IPS DF 19.7 (cell line): ENCODE results near the gene GMEB2.
A peak's percentile ranks its signal among the peaks of the same experiment; 100 is the strongest.
"Not testable (repeated sequence)": the region's sequence is repeated elsewhere in the genome, so short reads cannot be mapped to it uniquely, and the experiment has no call there.

Experiments used
- DNase-seq: peaks from one replicate; pipeline ENCODE4 v3.0.0-alpha.2; 2013; ENCODE audit warnings: low read depth, low spot score

Gene GMEB2

DNA sequence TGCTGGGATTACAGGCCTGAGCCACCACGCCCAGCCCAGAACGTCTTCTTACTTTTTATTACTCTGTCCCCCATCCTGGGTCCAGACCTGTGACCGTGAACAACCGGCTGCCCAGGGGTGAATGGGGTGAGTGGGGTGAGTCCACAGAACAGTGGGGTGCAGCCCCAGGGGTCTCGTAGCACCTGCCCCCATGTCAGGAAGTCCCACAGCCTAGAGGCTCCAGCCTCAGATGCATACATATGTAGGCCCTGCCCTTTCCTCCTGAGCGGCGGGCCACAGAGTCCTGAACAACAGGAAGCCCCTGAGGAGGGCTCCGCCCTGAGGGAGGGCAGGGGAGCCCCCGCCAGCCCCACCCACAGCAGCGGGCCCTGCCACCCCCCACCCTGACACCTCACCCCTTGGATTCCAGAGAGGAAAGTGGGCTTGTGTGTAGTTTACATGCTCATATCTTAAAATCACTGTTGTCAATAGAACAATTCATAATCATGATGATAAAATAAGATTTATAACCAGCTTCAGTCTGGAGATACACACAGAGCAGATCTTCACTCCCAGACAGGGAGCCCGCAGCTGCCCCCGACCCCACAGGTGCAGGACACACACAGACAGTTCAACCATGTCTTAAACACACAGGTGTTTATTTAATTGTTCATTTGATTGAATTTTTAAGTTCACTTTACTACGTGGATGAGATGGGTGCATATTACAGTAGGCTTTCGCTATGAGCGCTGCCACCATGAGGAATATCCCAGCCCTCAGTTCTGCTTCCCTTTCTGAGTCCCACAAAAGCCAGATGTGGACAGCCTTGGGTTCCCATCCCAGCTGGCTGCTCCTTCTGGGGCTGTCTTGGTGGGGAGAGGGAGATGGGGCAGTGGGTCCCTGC lies 12.4 kb upstream of the GMEB2 start:
- no peak for DNase-seq

DNA sequence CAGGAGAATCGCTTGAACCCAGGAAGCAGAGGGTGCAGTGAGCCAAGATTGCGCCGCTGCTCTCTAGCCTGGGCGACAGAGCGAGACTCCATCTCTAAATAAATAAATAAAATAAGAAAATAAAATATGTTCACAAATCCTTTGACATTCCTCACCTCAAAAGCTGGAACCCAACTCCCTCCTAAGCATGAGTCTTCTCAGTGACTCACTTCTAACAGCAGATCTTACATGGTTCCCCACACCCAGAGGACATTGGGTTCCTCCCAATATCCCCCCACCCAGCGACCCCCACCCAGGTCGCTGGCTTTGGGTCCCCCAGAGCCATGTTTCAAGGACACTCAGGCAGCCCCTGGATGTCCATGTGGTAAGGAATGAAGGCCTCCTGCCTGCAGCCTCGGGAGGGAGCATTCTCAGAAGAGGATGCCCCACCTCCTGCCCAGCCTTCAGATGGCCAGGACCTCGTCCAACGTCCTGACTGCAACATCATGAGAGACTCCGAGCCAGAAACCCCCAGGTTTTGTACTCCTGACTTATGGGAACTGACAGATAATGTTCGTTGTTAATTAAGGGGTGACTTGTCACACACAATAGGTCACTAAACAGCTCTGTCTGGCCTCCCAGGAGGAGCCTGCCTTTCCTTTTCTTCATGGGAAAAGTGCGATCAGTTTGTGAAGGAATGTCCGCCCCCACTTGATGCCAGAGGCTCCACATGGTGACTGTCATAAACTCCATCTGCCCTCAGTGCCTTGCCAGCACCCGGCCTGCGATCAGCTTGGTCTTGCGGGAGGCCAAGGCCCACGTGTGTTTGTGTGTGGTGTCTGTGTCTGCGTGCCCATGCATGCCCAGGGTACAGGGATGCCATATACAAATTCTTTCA lies 10.1 kb upstream of the GMEB2 start:
- DNase-seq, result no peak

DNA sequence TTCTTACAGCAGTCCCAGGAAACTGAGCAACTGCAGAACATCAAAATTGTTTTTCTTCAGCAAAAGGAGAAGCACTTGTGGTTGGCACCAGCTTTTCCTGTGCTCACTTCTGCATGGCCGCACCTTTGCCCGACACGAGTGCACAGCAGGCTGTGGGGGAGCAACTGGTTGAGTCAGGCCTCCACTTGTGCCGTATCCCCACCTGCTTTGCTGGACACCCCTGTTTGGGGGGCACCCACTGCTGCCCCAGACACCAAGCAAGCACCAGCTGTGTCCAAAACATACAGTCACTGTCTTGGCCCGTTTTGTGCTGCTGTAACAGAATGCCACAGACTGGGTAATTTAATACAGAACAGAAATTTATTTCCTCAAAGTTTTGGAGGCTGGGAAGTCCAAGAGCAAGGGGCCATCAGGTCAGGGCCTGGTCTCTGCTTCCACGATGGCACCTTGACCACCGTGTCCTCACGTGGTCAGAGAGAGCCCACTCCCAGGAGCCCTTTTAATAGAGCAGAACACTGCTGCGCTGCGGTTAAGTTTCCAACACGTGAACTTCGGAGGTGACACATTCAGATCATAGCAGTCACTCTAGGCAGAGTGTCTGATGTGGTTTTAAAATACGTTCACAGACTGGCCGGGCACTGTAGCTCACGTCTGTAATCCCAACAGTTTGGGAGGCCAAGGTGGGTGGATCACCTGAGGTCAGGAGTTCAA lies 8.7 kb upstream of the GMEB2 start:
- DNase-seq, result no peak

DNA sequence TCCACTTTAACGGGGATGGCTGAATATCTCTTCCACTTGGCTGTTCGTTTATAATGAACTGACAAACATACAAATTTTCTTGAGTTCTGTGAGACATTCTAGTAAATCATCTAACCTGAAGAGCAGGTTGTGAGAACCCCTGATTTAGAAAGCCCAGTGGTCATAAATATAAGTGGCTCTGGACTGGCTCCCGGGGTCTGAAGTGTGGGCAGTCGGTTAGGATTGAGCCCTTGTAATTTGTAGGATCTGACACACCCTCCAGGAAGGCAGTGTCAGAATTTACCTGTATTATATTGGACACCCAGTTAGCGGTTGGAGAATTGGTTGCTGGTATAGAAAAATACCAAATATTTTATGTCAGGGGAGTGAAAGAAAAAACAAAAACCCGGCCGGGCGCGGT lies 6.8 kb upstream of the GMEB2 start:
- DNase-seq, result no peak

DNA sequence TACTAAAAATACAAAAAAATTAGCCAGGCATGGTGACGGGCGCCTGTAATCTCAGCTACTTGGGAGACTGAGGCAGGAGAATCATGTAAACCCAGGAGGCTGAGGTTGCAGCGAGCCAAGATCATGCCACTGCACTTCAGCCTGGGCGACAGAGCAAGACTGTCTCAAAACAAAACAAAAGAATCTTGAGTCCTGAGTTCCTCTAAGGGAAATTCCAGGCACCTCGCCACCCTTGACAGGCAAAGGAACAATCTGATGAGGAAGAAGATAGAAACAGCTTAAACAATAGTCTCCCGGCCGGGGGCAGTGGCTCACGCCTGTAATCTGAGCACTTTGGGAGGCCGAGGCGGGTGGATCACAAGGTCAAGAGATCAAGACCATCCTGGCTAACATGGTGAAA lies 4.5 kb upstream of the GMEB2 start:
- DNase-seq, result not testable (repeated sequence)

DNA sequence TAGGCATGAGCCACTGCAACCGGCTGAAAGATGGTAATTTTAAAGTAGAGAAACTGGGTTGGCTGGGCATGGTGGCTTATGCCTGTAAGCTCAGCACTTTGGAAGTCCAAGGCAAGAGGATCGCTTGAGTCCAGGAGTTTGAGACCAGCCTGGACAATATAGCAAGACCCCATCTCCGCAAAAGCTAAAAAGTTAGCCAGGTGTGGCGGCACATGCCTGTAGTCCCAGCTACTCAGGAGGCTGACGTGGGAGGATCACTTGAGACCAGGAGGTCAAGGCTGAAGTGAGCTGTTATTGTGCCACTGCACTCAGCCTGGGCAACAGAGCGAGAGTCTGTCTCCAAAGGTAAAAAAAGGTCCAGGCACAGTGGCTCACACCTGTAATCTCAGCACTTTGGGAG lies 4.1 kb upstream of the GMEB2 start:
- not testable (repeated sequence) for DNase-seq

DNA sequence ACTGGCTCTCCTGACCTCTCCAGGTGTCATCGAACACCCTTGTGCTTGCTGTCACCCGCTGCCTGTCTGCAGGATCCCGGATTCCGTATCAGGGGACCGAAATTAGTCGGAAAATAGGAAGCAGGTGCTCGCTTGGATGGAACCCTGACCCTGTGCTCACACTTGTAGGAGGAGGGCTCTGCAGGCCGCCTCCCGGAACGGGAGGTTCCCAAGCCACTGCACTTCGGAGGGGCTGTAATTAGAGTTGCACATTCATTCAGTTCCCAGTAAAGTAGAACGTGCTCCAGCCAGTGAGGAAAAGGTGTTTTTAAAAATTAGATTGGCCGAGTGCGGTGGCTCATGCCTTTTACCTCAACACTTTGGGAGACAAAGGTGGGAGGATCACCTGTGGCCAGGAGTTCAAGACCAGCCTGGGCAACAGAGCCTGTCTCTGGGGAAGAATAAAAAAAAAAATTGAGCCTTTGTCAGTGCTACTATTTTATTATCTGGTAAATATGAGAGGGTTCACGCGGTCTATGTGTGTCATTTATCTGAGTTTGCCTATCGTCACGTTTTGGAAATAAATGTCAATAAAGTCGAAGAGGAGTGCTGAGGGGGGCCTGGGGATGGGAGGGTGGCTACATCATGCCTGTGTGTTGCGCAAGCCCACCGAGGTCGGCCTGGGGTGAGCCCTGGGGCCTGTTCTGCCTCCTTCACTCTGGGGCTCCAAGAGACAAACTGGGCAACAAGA lies 1.5 kb upstream of the GMEB2 start:
- no peak for DNase-seq

DNA sequence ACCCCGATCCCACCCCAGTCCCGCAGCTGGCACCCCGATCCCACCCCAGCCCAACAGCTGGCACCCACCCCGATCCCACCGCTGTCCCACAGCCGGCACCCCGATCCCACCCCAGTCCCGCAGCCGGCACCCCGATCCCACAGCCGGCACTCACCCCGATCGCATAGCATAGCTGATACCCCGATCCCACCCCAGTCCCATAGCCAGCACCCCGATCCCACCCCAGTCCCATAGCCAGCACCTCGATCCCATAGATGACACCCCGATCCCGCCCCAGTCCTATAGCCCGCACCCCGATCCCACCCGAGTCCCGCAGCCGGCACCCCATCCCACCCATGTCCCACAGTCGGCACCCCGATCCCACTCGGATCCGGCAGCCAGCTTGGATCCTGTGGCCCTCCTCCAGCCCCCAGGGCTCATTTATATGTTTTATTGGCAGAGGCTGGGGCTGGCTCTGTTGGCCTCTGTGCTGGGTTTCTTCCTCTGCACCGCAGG lies 897 bp upstream of the GMEB2 start:
- DNase-seq, result no peak

DNA sequence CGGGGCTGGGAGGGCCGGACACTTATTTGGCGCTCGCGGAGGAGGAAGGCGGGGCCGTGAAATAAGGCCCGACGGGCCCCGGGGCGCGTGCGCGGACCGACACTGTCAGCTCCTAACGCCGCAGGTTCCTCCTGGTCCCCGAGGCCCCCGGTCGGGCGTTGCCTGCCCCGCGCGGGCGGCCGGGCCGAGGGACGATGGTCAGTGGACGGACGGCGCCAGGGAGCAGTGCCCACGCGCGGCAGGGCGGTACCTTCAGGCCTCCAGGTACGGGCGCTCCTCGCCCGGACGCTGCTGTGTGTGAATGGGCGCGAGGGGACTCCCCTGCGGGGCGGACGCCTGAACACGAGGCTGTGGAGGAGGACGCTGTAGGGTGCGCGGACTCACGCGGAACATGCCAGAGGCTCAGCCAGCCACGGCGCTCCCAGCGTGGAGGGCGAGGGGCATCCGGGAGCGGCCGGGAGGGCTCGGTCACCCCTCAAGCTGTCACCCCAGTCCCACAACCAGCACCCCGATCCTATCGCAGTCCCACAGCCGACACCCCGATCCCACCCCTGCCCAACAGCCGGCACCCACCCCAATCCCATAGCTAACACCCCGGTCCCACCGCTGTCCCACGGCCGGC lies 339 bp upstream of the GMEB2 start:
- peak; percentile 35 for DNase-seq

DNA sequence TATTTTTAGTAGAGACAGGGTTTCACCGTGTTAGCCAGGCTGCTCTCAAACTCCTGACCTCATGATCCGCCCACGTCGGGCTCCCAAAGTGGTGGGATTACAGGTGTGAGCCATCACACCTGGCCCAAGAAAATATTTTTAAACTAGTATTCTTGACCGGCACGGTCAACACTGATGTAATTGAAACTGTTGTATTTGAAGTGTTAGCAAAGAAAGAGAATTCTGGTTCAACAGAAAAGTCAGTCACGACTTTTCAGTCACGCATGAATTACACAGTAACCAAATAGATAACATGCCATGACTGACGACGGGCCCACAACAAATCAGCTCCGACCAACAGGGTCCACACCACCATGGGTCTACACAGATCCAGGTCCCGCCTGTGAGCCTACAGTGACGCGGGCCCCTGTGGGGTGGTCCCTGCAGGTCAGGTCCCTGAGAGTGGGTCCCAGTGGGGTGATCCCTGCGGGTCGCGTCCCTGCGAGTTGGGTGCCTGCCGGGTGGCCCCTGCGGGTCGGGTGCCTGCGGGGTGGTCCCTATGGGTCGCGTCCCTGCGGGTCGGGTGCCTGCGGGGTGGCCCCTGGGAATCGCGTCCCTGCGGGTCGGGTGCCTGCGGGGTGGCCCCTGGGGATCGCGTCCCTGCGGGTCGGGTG lies 1.0 kb downstream of the GMEB2 start:
- DNase-seq, result no peak

DNA sequence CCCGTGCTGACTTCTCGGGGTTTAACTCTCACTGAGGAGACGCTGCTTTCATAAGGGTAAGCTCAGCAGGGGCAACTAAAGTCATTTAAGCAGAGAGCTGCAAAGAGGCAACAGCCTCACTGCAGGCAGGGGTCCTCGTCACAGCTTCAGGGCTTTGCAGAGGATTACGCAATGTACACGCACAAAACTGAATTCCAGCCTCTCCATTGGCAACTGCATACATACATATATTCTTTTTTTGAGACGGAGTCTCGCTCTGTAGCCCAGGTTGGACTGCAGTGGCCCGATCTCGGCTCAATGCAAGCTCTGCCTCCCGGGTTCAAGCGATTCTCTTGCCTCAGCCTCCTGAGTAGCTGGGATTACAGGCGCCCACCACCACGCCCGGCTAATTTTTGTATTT lies 2.4 kb downstream of the GMEB2 start:
- DNase-seq, result no peak

DNA sequence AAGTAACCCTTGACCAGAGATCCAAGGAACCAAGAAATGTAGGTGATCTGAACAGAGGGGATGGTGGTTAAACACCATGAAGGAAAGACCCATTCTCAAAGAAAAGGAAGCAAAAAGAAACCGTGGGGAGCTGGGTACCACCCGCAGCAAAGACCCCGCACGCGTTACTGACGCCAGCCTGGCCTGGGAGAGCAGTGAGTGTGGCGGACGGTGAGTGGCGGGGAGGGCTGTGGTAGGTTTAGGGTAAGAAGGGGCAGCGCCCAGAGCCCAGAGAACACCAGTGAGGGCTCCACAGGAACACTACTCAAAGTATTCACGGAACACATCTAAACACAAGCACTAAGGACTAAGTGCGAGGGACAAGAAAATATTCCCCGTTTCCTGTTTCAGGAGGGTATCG lies 4.2 kb downstream of the GMEB2 start:
- no peak for DNase-seq

DNA sequence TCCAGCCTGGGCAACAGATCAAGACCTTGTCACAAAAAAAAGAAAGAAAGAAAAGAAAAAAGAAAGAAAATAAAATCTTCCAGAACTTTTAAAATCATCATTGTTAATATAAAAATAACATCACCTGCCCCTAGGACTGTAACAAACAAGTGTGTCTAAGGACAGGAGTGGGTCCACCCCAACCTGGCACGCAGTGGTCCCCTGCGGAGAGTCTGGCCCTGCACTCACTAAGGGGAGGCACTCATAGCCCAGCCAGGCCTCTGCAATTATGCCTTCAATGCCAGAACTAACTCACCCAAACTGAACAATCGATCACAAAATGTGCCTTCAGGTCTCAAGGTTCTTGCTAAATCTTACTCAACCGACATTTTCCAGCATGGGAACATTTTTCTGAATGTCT lies 4.8 kb downstream of the GMEB2 start:
- DNase-seq, result no peak

DNA sequence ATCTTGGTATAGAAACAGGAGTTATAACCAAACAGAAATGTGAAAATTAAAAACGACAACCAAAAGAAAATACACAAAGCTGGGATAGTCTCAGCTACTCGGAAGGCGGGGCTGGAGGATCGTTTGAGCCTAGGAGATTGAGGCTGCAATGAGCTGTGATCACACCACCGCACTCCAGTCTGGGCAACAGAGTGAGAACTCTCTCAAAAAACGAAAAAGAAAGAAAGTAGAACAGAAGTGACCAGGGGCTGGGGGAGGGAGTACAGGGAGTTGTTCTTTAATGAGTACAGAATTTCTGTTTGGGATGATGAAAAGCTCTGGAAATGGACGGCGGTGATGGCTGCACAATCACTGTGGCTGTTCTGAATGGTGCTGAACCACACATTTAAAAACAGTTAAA lies 5.9 kb downstream of the GMEB2 start:
- no peak for DNase-seq

DNA sequence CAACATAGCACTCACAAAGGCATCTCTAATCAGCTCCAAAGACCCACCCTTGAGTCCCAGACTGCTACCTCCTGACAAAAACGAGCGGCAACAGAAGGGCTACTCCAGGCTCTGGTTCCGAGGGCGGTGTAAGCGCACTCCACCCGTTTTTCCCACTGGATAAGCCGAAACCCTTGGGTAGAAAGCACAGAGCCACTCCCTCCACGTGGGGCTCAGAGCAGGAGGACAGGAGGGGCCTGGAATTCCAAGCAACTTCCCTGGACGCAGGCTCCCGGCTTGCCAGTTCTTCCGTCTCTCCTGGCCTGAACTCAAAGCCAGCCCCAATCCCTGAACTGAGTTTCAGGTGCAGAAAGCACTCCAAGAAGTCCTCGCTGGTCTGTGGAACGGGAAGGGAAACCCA lies 7.4 kb downstream of the GMEB2 start:
- DNase-seq, result no peak

DNA sequence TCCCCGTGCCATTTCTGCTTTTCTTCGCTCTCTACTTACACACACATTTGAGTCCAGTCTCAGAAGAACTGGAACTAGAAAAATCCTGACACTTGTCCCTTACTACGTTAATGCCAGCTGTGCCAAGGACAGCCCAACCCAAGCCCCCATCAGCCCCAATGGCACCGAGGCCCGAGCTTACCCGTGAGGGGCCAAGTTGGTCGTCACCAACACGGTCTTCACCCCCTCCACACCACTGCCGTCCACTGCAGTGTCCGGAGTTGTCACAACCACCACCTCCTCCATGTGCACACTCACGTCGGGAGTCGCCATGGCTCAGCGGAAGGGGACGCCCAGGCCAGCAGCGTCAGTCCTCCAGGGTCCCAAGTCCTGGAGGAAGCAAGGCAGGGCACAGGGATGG lies 7.8 kb downstream of the GMEB2 start:
- no peak for DNase-seq

DNA sequence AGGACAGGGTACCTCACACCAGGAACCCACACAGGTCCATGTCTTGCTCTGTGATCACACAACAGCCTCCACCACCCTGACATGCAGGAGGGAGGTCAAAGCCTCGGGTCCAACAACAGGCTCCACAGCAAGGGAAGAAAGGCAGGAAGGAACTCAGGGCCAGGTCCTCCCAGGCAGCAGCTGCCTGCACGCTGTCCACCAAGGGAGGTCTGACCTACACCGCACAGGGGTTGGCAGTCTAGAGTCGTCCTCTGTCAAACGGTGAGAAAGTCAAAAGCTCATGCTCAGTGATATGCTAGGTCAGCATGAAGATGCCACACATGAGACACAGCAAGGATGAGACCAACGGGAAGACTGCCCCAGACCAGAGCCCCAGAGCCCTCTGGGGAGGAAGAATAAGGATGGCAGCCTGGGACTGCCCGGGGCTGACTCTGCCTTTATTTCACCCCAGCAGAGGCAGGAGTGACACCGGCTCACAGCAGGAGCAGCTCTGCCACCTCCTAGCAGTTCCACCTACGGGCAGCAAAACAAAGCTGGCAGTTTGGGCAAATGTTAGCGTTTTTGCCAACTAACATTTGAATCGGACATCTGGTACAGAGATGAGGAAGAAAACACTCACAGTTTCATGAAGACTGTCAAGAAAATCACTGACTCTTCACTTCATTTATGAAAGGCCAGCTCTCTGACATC lies 8.5 kb downstream of the GMEB2 start:
- no peak for DNase-seq

DNA sequence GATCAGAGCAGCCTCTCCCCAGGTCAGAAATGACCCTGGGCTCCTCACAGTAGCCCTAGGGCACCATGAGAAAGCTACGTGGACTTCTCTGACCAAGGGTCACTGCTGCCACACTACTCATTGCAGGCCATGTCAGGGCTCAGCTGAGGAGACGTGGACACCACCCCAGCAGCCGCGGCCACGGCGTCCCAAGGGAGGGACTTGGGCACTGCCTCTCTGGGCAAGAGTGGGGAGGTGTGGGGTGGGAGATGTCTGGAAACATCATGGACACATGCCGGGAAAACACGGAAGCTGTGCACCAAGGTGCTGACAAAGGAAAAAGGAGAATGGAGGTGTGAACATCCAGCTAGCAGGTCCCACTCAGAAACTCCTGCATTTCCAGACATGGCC lies 9.0 kb downstream of the GMEB2 start:
- DNase-seq, result no peak

DNA sequence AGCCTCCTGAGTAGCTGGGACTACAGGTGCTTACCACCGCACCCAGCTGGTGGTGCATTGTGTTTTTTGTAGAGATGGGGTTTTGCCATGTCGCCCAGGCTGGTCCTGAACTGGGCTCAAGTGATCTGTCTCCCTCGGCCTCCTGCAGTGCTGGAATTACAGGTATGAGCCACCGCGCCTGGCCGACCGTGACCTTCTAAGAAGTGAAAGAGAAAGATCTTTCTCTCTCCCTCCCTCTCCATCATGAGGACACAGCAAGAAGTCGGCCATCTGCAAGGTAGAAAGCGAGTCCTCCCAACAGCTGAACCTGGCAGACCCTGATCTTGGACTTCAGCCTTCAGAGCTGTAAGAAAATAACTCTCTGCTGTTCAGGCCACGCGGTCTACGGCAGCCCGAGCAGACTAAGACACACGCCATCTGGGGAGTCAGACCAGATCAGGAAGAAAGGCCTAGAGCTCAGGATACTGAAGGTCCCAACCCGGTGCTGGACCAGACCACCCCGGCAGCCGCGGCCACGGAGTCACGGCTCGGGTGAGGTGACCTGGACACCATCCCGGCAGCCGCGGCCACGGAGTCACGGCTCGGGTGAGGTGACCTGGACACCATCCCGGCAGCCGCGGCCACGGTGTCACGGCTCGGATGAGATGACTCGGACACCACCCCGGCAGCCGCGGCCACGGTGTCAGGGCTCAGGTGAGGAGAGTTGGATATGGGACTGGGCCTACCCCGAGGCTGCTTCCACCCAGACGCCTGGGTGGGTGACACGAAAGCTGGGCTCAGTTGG lies 9.6 kb downstream of the GMEB2 start:
- DNase-seq, result no peak
